GM12801 (cell line): ENCODE results near the gene ITGB2.
A peak's percentile ranks its signal among the peaks of the same experiment; 100 is the strongest.

ENCODE experiments used
- TF ChIP-seq, protein P1 (sequence below): IDR thresholded peaks from one replicate; pipeline ENCODE4 v1.5.1; 2011; ENCODE audit warnings: control low read depth; ENCODE audit not compliant: insufficient read length; ENCODE audit errors: extremely low read depth

ITGB2 gene

DNA sequence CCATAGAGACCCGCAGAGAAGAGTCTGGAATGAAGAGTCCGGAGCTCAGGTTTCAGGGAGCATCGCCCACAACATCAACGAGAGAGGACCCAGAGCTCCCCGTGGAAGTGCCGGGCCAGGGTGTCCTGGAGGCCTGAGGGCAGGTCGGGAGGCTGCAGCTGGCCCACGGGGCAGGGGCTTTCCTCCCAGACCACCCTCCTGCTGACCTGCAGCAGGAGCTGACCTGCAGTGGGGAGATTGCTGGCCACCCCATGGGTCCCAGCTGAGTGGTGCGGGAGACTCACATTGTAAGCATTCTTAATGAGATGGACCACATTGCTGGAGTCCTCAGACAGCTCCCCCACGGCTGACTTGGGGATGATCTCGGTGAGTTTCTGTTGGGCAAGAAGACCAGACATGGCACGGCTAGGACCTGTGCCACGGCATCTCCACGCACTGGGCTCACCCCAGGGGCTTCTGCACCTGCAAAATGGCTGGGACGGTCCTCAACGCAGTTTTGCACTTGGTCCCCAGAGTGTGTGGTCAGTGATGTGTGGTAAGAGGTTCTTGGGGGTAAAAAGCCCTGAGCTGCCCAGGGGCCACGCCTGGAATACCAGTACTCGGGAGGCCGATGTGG is 25.9 kb downstream of the ITGB2 start:
- TF ChIP-seq, protein P1, sequence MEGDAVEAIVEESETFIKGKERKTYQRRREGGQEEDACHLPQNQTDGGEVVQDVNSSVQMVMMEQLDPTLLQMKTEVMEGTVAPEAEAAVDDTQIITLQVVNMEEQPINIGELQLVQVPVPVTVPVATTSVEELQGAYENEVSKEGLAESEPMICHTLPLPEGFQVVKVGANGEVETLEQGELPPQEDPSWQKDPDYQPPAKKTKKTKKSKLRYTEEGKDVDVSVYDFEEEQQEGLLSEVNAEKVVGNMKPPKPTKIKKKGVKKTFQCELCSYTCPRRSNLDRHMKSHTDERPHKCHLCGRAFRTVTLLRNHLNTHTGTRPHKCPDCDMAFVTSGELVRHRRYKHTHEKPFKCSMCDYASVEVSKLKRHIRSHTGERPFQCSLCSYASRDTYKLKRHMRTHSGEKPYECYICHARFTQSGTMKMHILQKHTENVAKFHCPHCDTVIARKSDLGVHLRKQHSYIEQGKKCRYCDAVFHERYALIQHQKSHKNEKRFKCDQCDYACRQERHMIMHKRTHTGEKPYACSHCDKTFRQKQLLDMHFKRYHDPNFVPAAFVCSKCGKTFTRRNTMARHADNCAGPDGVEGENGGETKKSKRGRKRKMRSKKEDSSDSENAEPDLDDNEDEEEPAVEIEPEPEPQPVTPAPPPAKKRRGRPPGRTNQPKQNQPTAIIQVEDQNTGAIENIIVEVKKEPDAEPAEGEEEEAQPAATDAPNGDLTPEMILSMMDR = no peak

DNA sequence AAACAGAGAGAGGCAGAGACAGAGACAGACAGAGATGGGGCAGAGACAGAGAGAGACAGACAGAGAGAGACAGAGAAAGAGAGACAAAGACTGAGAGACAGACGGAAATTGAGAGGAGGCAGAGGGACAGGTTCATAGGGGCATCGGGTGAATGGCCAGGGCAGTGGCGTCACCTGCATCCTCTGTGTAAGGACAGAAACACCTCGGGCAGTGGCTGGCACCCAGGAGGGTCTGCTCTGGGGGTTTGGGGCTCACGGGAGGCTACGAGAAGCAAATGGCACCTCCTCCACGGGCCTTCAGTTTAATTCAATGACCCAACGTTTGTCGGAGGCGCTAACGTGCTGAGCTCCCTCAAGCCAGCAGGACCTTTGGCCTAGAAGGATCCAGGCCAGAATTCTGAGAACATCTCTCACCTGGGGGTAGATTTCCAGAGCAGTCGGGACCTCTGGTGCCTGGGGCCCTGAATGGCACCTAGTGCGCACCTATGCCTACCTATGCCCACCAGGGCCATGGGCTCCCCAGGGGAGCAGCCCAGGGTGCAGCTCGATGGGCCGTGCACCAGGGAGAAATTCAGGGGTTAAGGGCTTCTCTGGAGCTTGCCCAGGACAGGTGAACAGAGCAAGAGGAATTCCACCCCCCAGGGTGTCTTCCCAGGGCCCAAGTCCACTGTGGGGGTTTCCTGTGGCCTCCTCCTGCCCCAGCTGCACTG is 26.6 kb downstream of the ITGB2 start:
- TF ChIP-seq, protein P1 = no peak

DNA sequence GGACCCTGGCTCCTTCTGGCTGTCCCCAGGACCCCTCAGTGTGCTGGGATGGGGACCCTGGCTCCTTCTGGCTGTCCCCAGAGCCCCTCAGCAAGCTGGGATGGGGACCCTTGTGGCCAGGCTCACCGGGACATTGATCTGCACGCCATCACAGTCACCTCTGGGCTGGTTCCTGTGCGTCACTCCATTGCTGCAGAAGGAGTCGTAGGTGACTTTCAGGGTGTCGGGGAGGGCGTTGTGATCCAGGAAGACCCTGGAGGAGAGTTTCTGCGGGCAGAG is 27.5 kb downstream of the ITGB2 start:
- TF ChIP-seq, protein P1 = no peak

DNA sequence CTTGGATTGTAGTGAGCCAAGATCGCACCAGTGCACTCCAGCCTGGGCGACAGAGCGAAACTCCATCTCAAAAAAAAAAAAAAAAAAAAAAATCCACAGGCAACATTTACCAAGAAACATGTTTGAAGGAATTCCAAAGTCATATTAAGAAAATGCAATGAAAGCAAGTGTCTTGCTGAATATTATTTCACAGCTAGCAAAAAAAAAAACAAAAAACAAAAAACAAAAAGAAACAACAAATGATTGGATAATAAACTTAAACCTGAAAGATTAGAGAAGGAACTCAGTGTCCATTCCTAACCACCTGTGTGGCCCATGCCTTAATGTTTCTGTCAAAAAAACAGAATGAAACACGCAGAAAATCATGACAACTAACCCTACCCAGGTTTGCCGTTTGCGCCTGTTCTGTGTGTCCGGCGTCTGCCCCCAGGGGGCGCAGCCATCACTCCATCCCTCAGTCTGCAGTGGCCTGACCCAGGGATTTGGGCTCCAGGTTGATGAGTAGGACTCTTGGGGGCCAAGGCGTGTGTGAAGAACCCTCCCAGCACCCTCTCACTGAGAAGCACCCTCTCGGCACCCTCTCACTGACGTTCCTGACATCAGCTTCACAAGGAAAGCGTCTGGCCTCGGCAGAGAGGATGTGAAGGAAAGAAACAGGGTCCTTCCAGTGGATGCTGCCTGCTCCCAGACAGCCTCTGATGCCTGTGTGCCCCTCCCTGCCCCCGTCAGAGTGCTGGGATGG is 28.0 kb downstream of the ITGB2 start:
- TF ChIP-seq, protein P1 = peak; percentile 64

DNA sequence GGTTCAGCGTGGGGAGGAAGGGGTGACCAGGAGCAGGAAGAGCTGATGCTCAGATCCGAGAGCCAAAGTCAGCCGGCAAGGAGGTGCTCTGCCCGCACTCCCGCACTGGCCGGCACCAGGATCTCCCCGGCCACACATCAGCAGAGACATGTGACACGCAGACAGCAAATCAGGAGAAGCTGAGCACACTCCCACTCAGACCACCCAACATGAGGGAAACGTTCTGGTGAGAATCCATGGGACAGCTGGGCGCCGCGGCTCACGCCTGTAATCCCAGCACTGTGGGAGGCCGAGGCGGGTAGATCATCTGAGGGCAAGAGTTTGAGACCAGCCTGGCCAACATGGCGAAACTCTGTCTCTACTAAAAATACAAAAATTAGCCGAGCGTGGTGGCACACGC is 28.6 kb downstream of the ITGB2 start:
- TF ChIP-seq, protein P1 = no peak

DNA sequence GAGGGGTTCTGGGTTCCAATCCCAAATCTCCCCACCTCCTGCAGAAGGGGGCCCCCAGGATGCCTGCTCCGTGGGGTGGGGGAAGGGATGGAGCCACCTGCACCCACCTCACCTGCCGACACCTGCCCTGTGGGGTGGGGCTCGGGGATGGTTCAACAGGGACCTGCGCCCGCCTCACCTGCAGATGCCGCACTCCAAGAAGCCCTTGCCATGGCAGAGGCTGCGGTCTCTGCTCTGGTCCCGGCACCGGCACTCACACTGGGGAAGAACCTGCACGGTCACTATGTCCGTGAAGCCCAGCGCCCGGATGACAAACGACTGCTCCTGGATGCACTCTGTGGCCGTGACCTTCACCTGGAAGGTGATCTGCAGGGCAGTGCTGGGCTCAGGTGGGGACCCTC is 29.1 kb downstream of the ITGB2 start:
- TF ChIP-seq, protein P1 = no peak

DNA sequence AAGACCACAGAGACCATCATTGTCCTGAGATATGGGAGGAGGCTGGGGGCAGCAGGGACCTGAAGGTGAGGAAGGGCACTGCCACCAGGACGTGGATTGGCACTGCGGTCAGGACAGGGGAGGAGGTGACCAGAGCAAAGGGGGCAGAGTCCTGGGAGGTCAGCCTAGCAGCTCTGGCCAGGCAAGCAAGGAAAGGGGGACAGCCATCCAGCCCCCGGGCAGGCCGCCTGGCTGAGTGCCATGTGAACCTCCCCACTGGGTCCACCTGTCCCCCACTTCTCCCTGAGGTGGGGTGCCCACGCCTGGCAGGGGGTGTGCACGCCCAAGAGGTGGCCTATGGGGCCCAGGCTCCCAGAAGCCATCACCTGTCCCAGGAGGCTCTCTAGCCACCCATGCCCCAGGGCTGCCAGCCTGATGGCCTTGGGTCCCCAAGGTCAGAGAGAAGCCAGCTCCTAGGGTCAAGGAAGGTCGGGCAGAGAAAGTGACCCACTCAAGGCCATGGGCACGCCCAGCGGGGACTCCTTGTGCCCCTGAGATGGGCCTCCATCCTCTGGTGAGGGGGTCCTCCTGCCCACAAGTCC is 29.6 kb downstream of the ITGB2 start:
- TF ChIP-seq, protein P1 = no peak
